ENCODE measurements around the gene MLANA.

The MLANA gene

DNA sequence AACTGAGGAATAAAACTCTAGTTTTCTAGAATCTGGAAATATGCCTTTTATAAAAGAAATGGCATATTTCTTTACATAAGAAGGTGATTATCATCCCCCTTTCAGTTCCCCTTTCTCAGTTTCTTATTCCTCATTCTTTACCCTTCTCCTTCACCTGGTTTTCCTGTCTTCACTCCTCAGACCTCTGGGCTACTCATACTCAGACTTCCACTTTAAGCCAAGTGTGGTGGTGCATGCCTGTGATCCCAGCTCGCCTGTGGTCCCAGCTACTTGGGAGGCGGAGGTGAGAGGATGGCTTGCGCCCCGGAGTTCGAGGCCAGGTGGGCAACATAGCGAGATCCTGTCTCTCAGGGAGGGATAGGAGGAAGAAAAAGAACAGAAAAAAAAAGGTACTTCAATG lies 67.6 kb downstream of the MLANA start:
- TF ChIP-seq, protein P1, sequence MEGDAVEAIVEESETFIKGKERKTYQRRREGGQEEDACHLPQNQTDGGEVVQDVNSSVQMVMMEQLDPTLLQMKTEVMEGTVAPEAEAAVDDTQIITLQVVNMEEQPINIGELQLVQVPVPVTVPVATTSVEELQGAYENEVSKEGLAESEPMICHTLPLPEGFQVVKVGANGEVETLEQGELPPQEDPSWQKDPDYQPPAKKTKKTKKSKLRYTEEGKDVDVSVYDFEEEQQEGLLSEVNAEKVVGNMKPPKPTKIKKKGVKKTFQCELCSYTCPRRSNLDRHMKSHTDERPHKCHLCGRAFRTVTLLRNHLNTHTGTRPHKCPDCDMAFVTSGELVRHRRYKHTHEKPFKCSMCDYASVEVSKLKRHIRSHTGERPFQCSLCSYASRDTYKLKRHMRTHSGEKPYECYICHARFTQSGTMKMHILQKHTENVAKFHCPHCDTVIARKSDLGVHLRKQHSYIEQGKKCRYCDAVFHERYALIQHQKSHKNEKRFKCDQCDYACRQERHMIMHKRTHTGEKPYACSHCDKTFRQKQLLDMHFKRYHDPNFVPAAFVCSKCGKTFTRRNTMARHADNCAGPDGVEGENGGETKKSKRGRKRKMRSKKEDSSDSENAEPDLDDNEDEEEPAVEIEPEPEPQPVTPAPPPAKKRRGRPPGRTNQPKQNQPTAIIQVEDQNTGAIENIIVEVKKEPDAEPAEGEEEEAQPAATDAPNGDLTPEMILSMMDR (conservative IDR thresholded peaks at IDR 0.05), result no peak
- H3K27ac ChIP-seq, result no peak overlapping the region

Measured in VCaP (cell line).